NCI-H524 (cell line): ENCODE data around the gene ARSG.
"Not testable (repeated sequence)": the region's sequence is repeated elsewhere in the genome, so short reads cannot be mapped to it uniquely, and the experiment has no call there.

Experiments used
- DNase-seq, 2 experiments: peaks; one replicate each; lab custom pipeline; 2025; lab: John Stamatoyannopoulos, UW

The ARSG gene

DNA sequence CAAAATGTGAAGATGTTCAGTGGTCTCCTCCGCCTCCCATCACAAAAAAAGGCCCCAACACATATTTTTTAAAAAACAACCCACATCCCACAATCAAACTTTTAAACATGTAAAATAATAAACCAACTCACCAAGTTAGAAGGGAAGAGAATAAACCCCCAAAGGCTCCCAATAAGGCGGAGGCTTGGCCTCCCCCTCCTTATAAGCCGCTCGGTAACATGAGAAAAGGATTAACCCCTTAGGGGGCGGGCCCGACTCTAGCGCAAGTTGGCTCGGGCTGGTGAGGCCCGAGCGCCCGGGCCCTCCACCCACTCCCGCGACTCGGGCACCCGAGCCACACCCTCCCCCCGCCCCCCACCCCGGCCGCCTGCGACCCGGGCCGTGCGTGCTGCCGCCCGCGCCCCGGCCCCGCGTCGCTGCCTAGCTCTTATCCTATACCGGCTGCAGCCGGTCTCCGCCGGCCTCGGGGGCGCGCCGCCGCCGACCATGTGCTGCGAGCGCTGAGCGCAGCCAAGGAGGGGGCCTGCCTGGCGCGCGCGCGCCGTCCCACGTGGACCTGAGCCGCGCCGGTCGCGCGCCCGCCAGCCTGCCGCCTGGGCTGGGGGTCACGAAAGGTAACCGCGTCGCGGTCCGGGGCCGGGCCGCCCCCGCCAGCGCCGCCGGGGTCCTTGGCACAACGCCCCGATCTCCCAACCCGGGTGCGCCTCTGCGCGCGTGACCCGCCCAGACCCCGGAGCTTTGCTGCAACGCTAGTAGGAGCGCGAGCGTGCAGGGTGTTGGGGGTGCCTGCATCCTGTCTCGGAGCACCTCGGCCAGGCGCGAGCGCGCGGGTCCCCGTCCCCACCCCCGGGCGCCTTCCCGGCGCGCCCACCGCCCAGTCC is at the start of gene ARSG, which contains the start of gene SLC16A6:
Gene ARSG, plus strand, starts transcription at position 541 of the 881 bp plus-strand sequence. CDS start 15,999 bp downstream, outside the sequence.
Gene SLC16A6, minus strand, starts transcription at position 173 of the 881 bp plus-strand sequence. CDS start 12,807 bp downstream, outside the sequence.
- peak; percentile 95 to 98 for DNase-seq

GRCh38 chr17:68246271-68247028 is 44.8 kb upstream of the ARSG start:
- DNase-seq, result no peak

- peak; percentile 92 to 98 for DNase-seq
Observed at GRCh38 chr17:68247445-68248198, 43.7 kb upstream of the ARSG start, which contains the start of gene AMZ2. TSS of gene AMZ2 (plus strand) at chr17:68248043. CDS start at chr17:68250188, 2,145 bp downstream.

DNA sequence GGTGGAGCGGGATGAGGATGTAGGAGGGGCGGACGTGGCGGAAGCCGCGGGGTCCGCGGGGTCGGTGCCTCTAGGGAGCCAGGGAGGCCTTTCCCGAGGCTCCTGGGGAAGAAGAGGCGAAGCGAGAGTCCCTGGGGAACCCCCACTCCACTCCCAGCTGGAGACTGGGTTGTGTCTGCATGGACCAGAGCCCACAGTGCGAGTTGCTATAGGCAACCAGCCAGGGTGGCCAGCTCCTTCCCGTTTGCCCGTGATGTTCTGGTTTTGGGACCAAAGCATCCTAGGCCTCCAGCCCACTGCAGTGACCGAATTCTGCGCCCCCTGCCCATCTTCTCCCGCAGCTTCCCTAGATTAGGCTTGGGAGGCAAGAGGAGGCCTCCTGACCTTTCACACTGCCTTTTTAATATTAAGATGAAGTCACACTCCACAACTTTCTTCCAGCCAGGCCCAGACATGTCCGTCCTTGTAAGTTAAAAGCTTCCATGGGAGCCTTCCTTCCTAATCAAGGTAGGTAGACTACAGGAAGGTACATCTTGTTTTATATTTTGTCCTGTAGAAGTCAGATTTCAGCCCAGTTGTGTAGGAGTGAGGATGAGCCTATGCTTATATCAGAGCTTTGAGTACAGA is 43.0 kb upstream of the ARSG start:
- DNase-seq, result peak; percentile 79 to 80

- DNase-seq, result no peak
Observed at GRCh38 chr17:68248891-68249290, 42.4 kb upstream of the ARSG start.

DNA sequence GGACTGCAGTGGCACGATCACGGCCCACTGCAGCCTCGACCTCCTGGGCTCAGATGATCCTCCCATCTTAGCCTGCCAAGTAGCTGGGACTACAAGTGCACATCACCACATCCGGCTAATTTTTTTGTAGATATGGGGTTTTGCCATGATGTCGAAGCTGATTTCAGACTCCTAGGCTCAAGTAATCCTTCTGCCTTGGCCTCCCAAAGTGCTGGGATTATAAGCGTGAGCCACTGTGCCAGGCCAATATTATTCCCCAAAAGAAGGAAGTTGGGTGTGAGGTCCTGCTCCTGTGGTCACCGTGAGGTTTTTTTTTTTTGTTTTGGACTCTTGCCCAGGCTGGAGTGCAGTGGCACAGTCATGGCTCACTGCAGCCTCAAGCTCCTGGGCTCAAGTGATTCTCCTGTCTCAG is 41.9 kb upstream of the ARSG start:
- DNase-seq, result no peak

DNA sequence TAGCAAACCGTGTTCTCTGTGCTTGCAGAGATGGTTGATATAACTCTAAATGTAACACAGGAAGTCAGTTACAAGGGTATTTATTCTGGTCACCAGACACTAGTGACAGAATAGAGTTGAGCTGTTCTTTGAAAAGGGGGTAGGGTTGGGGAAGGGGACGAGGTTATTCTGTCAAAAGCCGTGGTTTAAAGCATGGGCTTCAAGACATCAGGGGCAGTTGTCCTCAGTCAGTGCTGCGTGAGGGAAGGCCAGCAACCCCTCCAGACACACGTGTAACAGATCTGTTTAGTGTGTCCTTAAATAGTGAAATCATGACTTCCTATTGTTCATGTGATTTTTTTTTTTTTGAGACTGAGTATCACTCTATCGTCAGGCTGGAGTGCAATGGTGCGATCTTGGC is 37.9 kb upstream of the ARSG start:
- not testable (repeated sequence) for DNase-seq

GRCh38 chr17:68255151-68255550 is 36.1 kb upstream of the ARSG start:
- DNase-seq, result no peak

GRCh38 chr17:68255731-68256538 is 35.4 kb upstream of the ARSG start:
- DNase-seq, result no peak

GRCh38 chr17:68256701-68257100 is 34.6 kb upstream of the ARSG start:
- DNase-seq, result not testable (repeated sequence)

- DNase-seq, result no peak
Observed at GRCh38 chr17:68257934-68258333, 33.4 kb upstream of the ARSG start.

GRCh38 chr17:68258890-68259647 is 32.2 kb upstream of the ARSG start:
- DNase-seq, result peak; percentile 31 to 67

DNA sequence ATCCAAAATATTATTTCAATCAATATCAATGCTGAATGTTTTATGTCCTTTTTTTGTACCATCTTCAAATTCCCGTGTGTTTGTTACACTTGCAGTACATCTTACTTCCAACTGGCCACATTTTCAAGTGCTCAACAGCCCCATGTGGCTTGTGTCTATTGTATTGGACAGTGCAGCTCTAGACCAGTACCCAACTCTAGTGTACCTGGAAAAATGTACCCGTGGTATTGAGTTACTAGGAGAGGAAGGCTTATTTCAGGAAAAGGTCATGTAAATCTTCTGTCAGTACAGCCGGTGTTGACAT is 31.7 kb upstream of the ARSG start:
- peak in 1 of 2 experiments; percentile 14 for DNase-seq

- no peak for DNase-seq
Observed at GRCh38 chr17:68260051-68260762, 31.1 kb upstream of the ARSG start.

- DNase-seq, result peak; percentile 46 to 67
Observed at GRCh38 chr17:68262467-68262866, 28.8 kb upstream of the ARSG start.

GRCh38 chr17:68263101-68263681 is 28.1 kb upstream of the ARSG start:
- peak; percentile 64 to 70 for DNase-seq

GRCh38 chr17:68265833-68266232 is 25.5 kb upstream of the ARSG start:
- not testable (repeated sequence) for DNase-seq

- no peak for DNase-seq
Observed at GRCh38 chr17:68273722-68274121, 17.6 kb upstream of the ARSG start.

GRCh38 chr17:68276339-68276738 is 15.0 kb upstream of the ARSG start:
- not testable (repeated sequence) for DNase-seq
